GM12872 (cell line): ENCODE data around the gene DCANP1.

Experiments used
- TF ChIP-seq, protein P1 (sequence below): IDR thresholded peaks from 3 replicates; pipeline ENCODE4 v1.5.1; 2011; ENCODE audit warnings: low read depth, mild to moderate bottlenecking, low read length, moderate library complexity; ENCODE audit not compliant: insufficient read depth

DCANP1 gene

DNA sequence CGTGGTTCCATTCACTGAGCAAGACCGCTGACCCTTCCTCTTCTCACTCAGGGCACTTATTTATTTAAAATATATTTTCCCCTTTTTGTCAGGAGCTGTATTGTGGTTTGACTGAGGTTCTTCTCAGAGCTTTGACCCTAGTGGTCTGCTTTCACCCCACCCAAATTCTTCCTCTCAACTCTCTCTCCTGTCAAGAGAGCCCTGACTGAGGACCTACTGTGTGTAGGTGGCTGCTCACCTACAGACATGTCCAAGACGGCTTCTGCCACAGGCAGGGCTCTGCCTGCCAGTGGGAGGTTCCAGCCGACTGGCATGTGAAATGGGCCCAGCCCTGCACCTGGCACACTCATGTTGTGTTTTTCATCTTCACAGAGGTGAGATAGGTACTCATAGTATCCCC is 5.2 kb downstream of the DCANP1 start:
- TF ChIP-seq, protein P1, sequence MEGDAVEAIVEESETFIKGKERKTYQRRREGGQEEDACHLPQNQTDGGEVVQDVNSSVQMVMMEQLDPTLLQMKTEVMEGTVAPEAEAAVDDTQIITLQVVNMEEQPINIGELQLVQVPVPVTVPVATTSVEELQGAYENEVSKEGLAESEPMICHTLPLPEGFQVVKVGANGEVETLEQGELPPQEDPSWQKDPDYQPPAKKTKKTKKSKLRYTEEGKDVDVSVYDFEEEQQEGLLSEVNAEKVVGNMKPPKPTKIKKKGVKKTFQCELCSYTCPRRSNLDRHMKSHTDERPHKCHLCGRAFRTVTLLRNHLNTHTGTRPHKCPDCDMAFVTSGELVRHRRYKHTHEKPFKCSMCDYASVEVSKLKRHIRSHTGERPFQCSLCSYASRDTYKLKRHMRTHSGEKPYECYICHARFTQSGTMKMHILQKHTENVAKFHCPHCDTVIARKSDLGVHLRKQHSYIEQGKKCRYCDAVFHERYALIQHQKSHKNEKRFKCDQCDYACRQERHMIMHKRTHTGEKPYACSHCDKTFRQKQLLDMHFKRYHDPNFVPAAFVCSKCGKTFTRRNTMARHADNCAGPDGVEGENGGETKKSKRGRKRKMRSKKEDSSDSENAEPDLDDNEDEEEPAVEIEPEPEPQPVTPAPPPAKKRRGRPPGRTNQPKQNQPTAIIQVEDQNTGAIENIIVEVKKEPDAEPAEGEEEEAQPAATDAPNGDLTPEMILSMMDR = no peak

DNA sequence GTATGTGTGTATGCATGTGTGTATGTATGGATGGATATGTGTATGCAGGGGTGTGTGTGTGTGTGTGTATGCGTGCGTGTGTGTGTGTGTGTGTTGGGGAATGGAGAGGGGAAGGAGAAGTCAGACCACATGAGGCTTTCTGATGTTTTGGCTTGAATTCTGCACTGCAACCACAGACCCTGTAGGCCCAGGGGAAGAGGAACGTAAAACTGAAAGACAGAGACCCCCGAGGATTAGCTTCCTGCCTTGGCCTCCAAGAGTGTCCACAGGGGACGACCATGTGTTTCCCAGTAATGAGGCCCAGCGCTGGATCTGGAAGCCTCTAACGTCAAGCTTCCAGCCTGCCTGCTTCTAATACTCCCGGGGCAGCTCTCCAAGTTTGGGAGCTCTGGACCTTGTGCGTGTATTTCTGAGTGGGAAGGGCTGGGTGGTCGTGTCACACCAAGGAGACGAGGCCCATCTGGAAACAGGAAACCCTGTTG is 5.8 kb downstream of the DCANP1 start:
- TF ChIP-seq, protein P1 = no peak

DNA sequence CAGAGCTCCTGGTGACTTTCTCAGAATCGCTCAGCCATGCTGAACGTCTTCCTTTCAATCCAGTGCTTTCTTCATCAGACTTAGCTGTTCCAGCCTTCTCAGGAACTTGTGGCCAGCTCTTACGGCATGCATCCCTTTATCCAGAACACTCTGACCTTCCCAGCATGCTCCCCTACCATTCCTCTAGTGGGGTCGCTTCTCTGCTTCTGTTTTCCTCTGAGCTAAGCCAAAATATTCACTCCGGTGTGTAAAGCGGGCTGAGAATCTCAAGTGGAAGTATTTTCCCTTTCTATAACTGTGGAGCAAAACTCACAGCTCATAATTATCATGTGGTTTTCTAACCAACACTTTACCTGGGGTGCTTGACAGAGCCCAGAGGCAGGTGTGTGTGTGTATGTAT is 6.2 kb downstream of the DCANP1 start:
- TF ChIP-seq, protein P1 = no peak

DNA sequence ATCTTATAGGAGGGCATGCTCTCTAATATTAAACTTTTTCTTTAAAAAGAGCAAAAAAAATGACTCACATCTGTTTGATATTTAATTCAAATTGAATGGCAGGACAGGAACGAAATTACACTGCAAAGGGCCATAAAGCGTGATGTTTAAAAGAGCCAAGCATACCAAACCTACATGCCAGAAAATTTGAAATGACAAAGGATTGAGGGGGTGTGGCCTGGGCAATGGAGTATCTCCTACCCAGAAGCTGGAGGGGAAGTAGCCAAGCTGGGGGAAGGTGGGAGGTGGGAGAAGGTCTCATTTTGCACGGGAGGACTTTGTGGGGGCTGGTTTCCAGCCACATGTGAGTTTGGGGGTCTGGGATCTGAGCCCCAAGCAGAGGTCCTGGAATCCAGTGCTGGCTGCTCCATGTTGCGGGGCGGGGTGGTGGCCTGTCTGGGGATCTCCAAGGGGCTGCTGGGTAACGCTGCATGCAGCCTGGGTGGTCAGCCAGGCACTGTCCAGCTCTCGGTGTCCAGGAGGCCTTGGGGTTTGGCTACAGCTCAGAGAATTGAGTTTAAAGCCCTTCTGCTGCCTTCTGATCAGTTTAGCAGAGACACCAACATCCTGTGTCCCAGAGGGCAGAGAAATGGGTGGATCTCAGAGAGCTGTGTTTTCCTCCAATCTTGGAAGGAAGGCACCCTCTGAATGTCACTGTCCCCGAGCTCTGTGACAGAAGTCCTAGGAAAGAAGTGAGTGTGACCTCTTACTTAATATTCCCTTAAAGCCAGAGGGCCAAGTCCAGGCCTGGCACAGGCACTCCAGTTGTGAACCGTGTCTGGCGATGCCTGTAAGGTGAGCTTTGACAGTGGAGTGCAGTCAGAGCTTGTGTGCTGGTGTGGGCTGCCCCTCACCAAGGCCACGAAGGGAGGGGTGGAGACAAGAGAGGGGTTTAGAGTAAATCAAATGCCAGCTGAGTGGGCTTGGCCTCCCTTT is 7.6 kb downstream of the DCANP1 start:
- TF ChIP-seq, protein P1 = no peak

DNA sequence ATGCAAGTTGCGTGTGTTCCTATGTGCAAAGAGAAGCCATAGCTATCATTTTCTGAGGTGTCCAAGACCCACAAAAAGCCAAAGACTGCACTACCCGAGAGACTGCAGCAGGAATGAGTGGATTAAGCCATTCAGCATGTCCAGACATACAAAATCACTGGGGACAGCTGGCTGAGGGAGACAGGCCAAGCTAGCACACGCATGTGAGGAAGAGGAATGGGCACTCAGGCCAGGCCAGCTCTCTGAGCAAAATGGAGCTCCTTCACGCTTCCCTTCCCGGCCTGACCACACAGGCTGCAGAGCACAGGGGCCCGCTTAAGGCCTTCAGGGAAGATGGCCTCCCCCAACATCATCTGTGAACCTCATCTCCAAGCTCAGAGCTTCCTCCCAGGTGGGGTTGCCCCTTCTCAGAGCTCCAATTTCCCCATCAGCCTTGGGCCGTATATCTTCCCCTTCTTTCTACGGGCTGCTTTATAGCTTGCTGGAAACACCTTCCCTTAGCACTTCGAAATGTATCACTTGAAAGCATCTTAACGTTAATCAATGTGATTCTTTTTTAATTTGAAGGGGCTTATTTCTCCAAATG is 8.4 kb downstream of the DCANP1 start:
- TF ChIP-seq, protein P1 = no peak

DNA sequence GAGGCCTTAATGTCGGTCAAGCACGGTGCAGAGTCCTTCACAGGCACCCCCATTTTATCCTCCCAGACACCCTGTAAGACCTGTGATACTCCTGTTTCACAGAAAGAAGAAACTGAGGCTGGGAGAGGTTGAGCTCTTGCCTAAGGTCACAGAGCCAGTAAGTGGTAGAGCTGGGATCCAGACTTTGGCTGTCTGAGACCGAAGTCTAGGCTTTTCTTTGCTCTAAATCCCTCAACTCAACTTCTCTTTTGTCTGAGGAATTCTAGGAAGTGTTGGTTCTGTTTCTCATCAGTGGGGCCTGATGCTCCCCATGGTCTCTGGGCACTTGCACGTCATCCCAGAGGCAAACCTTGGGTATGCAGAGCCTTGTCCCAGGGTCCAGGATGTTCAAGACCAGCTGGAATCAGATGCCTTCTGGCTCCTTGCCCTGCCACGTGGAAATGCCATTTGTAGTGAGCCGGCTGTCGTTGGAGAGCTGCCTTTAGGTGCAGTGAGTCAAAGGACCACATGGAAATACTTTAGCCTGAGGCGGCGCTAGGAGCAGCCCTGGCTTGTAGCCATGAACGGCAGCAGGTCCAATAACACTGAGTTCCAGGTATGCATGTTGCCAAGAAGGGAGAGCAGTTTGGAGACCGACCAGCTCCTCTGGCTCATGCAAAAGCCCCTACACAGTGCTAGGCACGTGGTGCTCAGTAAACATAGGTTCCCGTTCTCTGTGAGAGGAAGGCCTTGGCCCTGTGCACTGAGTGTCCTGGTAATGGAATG is 9.2 kb downstream of the DCANP1 start:
- TF ChIP-seq, protein P1 = no peak

DNA sequence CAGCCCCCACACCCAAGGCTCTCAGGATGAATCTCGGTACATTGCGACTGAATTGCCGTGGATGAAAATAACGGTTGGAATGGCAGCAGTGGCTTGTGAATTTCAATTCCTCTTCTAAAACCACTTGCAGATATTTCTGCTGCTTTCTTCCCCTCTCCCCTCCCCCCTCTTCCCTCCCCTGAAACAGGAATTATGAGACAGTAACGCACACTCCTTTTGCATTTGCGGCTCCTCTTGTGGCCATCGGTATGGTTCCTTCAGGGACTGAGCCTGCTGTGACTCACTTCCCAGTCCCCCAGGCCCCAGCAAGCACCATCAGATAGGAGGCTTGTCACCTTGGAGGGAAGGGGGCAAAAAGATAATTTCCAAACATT is 9.7 kb downstream of the DCANP1 start:
- TF ChIP-seq, protein P1 = no peak
